ENCODE data around the gene MBTD1. TPM values are rescaled to one million over a fixed set of nuclear protein-coding genes. Genes with fewer than 3 reads are reported as not detected.
"Not testable (repeated sequence)": the region's sequence is repeated elsewhere in the genome, so short reads cannot be mapped to it uniquely, and the experiment has no call there.

Gene MBTD1
- 10 to 100 TPM; 19.6 to 25.1 TPM for total RNA-seq

DNA sequence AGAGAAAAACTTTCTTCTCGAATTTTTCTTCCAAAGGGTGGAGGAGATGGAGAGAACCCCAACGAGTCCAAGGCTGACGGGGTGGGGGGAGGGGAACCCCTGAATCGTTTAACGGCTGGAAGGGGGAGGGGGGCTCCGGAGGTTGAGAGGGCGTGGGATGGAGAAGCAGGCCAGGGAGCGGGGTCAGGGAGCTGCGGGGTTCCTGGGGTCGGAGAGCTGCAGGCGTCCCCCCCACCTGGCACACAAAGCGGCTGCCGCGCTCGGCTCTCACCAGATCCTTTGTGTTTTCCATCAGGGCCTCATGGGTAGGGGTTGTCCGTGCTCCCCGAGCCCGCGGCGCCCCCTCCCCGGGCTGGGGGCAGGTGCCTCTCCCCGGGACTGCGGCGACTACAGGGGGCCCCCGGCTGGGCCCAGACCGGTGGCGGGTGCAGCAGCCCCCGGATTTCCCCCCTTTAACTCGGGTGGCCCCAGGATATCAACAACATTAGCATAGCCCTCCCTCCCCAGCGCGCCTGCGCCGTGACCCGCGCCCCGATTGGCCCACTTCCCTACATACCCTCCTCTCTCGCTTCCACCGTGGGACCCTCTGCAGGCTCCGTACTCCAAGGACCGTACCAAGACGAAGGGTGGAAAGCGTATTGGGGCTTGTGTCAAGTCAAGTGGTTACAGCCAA, at the start of gene MBTD1:
MBTD1 (minus strand) TSS at position 486 of the 673 bp plus-strand sequence. CDS start 34,888 bp downstream, outside the sequence.
- Histone ChIP-seq H3K36me3 (no peaks in the 10 kb centered on the region), H3K27ac (peak within 1 kb of the TSS; percentile 96 to 98), H3K4me3 (peak within 1 kb of the TSS; percentile 93 to 98), H3K4me1 (replicated peaks) (peaks cover 8% of the 10 kb centered on the region), H3K9me3 (no peaks in the 10 kb centered on the region), H3K27me3 (replicated peaks; ENCODE audit: insufficient read depth) (no peaks in the 10 kb centered on the region)
- intact Hi-C loops (cut with DNase I) = loop anchor here (5.0 kb wide), 1 partner anchor 92 kb away; the partner anchor contains the start of gene NME2
- under 1% methylated on average over 42 of the region's 42 CpGs for WGBS
- peak; percentile 92 for DNase-seq (ENCODE audit: low spot score)
- TF ChIP-seq, protein P1, sequence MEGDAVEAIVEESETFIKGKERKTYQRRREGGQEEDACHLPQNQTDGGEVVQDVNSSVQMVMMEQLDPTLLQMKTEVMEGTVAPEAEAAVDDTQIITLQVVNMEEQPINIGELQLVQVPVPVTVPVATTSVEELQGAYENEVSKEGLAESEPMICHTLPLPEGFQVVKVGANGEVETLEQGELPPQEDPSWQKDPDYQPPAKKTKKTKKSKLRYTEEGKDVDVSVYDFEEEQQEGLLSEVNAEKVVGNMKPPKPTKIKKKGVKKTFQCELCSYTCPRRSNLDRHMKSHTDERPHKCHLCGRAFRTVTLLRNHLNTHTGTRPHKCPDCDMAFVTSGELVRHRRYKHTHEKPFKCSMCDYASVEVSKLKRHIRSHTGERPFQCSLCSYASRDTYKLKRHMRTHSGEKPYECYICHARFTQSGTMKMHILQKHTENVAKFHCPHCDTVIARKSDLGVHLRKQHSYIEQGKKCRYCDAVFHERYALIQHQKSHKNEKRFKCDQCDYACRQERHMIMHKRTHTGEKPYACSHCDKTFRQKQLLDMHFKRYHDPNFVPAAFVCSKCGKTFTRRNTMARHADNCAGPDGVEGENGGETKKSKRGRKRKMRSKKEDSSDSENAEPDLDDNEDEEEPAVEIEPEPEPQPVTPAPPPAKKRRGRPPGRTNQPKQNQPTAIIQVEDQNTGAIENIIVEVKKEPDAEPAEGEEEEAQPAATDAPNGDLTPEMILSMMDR (IDR thresholded peaks at IDR 0.05) = no peak
- TF ChIP-seq POLR2AphosphoS5 (IDR thresholded peaks at IDR 0.05) (no peak), POLR2A (IDR thresholded peaks at IDR 0.05) (peak; percentile 44)

DNA sequence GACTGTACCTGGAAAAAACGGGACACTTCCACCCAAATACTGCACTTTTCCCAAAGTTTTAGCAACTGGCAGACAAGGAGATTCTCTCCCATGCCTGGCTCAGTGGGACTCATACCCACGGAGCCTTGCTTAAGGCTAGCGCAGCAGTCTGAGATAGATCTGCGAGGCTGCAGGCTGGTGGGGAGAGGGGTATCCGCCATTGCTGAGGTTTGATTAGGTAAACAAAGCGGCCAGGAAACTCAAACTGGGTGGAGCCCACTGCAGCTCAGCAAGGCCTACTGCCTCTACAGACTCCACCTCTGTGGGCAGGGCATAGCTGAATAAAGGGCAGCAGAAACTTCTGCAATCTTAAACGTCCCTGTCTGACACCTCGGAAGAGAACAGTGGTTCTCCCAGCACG, 45.3 kb upstream of the MBTD1 start:
- 90% methylated on average over 9 of the region's 9 CpGs for WGBS
- intact Hi-C loops (cut with DNase I) = no loop called here
- H3K9me3 ChIP-seq = no peaks in the 10 kb centered on the region
- H3K27me3 ChIP-seq (replicated peaks; ENCODE audit: insufficient read depth) = no peaks in the 10 kb centered on the region
- no peaks in the 10 kb centered on the region for H3K36me3 ChIP-seq
- no peaks in the 10 kb centered on the region for H3K4me1 ChIP-seq (replicated peaks)
- TF ChIP-seq POLR2A (IDR thresholded peaks at IDR 0.05) = no peak
- TF ChIP-seq, protein P1 (IDR thresholded peaks at IDR 0.05) = no peak
- no peak for TF ChIP-seq POLR2AphosphoS5 (IDR thresholded peaks at IDR 0.05)
- no peak for DNase-seq (ENCODE audit: low spot score)
- no peak overlapping the region for H3K27ac ChIP-seq
- no peak overlapping the region for H3K4me3 ChIP-seq

DNA sequence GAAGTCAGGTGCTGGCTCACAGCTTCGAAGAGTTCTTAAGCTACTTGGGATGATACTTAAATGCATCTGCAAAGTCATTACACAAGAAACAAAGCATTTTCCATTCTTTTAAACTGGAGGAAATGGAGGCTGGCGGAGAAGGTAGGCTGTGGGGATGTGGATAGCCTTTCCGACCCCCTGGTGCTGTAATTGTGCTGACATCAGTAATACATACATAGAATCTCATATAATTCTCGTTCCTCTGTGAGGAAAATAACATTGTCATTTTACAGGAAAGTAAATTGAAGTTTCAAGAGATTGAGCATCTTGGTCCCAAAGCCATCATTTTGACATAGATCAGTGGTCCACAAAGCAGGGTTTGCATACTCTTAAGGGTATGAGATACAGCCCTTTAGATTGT, 40.0 kb upstream of the MBTD1 start:
- intact Hi-C loops (cut with DNase I) = no loop called here
- Histone ChIP-seq H3K36me3 (no peaks in the 10 kb centered on the region), H3K9me3 (no peaks in the 10 kb centered on the region), H3K4me3 (no peak overlapping the region), H3K27ac (no peak overlapping the region), H3K27me3 (replicated peaks; ENCODE audit: insufficient read depth) (no peaks in the 10 kb centered on the region), H3K4me1 (replicated peaks) (peaks cover 4% of the 10 kb centered on the region)
- no peak for TF ChIP-seq POLR2AphosphoS5 (IDR thresholded peaks at IDR 0.05)
- TF ChIP-seq POLR2A (IDR thresholded peaks at IDR 0.05) = no peak
- WGBS = 99% methylated on average over 4 of the region's 4 CpGs
- DNase-seq (ENCODE audit: low spot score) = no peak

DNA sequence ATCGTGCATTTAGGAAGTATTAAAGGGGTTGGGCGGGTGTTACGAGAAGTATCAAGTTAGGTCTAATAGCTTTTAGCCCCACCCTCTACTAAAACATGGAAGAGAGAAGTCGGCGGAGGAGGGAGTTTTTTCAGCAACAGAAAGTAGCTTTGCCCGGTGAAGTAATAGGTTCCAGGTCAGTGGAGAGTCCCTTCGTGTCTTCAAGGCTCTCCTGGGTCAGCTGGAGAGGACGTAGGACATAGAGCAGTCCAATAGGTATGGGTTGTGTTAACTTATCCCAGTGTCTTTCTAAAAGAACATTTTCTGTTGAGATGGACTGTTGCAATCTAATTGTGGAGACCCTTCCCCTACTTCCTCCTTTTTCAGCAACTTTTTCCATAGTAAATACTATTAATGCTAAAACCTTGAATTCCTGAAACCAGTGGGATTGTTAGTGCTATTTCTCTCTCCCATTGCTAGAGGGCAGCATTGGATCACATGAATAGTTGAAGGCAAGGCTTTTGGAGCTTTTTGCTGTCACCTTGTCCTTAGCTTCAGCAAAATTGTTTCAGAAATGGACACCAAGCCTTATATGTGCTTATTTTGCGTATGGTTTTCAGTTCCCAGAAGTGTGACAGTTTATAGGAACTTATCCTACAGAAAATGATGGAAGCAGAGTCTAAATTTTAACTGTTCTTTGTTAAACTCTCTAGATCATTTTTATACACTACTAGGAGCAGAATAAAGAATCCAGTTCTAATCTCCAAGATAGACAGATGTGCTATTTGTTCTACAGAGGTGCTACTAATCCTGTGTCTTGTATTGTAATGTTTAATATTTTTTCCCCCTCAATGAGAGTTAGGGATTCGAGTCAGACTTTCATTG, 38.9 kb upstream of the MBTD1 start:
- no peak overlapping the region for H3K27ac ChIP-seq
- 63% methylated on average over 10 of the region's 10 CpGs for WGBS
- DNase-seq (ENCODE audit: low spot score) = no peak
- intact Hi-C loops (cut with DNase I) = no loop called here
- peaks cover 4% of the 10 kb centered on the region for H3K4me1 ChIP-seq (replicated peaks)
- no peak for TF ChIP-seq POLR2A (IDR thresholded peaks at IDR 0.05)
- TF ChIP-seq, protein P1 (IDR thresholded peaks at IDR 0.05) = peak in 3 of 4 experiments; percentile 45 to 56 (median 49)
- no peak overlapping the region for H3K4me3 ChIP-seq
- H3K36me3 ChIP-seq = no peaks in the 10 kb centered on the region
- no peaks in the 10 kb centered on the region for H3K9me3 ChIP-seq
- H3K27me3 ChIP-seq (replicated peaks; ENCODE audit: insufficient read depth) = no peaks in the 10 kb centered on the region

DNA sequence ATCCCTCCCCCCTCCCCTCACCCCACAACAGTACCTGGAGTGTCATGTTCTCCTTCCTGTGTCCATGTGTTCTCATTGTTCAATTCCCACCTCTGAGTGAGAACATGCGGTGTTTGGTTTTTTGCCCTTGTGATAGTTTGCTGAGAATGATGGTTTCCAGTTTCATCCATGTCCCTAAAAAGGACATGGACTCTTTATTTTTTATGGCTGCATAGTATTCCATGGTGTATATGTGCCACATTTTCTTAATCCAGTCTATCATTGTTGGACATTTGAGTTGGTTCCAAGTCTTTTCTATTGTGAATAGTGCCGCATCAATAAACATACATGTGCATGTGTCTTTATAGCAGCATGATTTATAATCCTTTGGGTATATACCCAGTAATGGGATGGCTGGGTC, 34.5 kb upstream of the MBTD1 start:
- H3K27ac ChIP-seq; H3K4me3 ChIP-seq; H3K9me3 ChIP-seq; H3K4me1 ChIP-seq (replicated peaks); H3K36me3 ChIP-seq; intact Hi-C loops (cut with DNase I); DNase-seq (ENCODE audit: low spot score); H3K27me3 ChIP-seq (replicated peaks; ENCODE audit: insufficient read depth): not testable (repeated sequence)
- 97% methylated on average over 2 of the region's 2 CpGs for WGBS
